T-helper 1 cell treated with Interleukin-12 subunit alpha and Interleukin-12 subunit beta and Interleukin-4 antibody, amounts not matched to agents 30 μg/mL and 1 μg/mL, for 36 hours (primary cell): Measurements from ENCODE around the gene RIMBP2.

Source experiments
- H3K27ac Mint-ChIP-seq: one replicate; pipeline ENCODE4 v1.8.0; 2021; ENCODE audit warnings: mild to moderate bottlenecking, mixed read lengths
- H3K27me3 Mint-ChIP-seq: one replicate; pipeline ENCODE4 v1.8.0; 2021; ENCODE audit warnings: low read depth, mixed read lengths
- H3K36me3 Mint-ChIP-seq: one replicate; pipeline ENCODE4 v1.8.0; 2021; ENCODE audit warnings: low read depth, mixed read lengths
- H3K4me1 Mint-ChIP-seq: one replicate; pipeline ENCODE4 v1.8.0; 2021; ENCODE audit warnings: low read depth, mixed read lengths
- H3K4me3 Mint-ChIP-seq: one replicate; pipeline ENCODE4 v1.8.0; 2021; ENCODE audit warnings: mild to moderate bottlenecking, moderate library complexity, mixed read lengths
- H3K9me3 Mint-ChIP-seq: one replicate; pipeline ENCODE4 v1.8.0; 2021; ENCODE audit warnings: mixed read lengths

The RIMBP2 gene

GRCh38 chr12:130613131-130613530, 103.0 kb downstream of the RIMBP2 start:
- H3K4me1 Mint-ChIP-seq = no peaks in the 10 kb centered on the region
- H3K4me3 Mint-ChIP-seq = no peak overlapping the region
- no peak overlapping the region for H3K27ac Mint-ChIP-seq
- H3K36me3 Mint-ChIP-seq = no peaks in the 10 kb centered on the region
- H3K27me3 Mint-ChIP-seq = no peaks in the 10 kb centered on the region
- no peaks in the 10 kb centered on the region for H3K9me3 Mint-ChIP-seq

- no peak overlapping the region for H3K27ac Mint-ChIP-seq
- H3K4me1 Mint-ChIP-seq = no peaks in the 10 kb centered on the region
- H3K27me3 Mint-ChIP-seq = no peaks in the 10 kb centered on the region
- no peaks in the 10 kb centered on the region for H3K9me3 Mint-ChIP-seq
- H3K4me3 Mint-ChIP-seq = no peak overlapping the region
- no peaks in the 10 kb centered on the region for H3K36me3 Mint-ChIP-seq
Measured at GRCh38 chr12:130611026-130611905, 104.8 kb downstream of the RIMBP2 start.

- H3K4me1 Mint-ChIP-seq = no peaks in the 10 kb centered on the region
- no peaks in the 10 kb centered on the region for H3K9me3 Mint-ChIP-seq
- no peak overlapping the region for H3K4me3 Mint-ChIP-seq
- no peak overlapping the region for H3K27ac Mint-ChIP-seq
- H3K27me3 Mint-ChIP-seq = no peaks in the 10 kb centered on the region
- H3K36me3 Mint-ChIP-seq = no peaks in the 10 kb centered on the region
Measured at GRCh38 chr12:130609966-130610365, 106.1 kb downstream of the RIMBP2 start.

DNA sequence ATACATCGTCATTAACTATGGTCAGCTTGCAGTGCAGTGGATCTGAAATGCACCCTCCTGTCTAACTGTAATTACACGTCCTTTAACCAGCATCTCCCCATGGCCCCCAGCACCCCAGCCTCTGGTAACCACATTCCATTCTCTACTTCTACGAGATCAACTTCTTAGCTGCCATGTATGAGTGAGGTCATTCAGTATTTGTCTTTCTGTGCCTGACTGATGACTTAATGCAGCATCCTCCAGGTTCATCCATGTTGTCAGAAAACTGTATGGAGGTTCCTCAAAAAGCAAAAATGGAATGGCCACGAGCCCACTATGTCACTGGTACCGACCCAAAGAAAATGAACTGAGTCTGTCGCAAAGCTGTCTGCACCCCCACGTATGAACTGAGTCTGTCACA, 107.3 kb downstream of the RIMBP2 start:
- Mint-ChIP-seq H3K27ac (no peak overlapping the region), H3K27me3 (no peaks in the 10 kb centered on the region), H3K9me3 (no peaks in the 10 kb centered on the region), H3K36me3 (no peaks in the 10 kb centered on the region), H3K4me1 (no peaks in the 10 kb centered on the region), H3K4me3 (no peak overlapping the region)

DNA sequence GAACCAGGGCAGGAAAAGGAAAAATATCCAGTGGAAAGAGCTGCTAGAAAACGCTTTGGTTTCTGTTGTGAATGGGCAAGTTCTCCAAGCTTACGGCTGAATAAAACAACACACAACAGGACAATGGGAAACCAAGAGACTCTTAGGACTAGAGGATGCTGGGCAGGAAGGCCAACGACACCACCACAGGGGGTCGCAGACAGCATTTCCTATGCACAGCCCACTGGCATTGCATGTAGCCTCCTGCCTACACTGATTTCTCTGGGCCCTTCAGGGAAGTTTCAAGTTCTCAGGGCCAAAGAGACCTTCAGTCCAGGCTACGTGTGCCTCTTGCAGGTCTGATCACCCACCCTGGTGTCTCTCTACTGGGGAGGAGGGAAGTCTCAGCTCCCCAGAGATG, 108.0 kb downstream of the RIMBP2 start:
- H3K27me3 Mint-ChIP-seq = no peaks in the 10 kb centered on the region
- H3K4me1 Mint-ChIP-seq = no peaks in the 10 kb centered on the region
- no peaks in the 10 kb centered on the region for H3K9me3 Mint-ChIP-seq
- H3K4me3 Mint-ChIP-seq = no peak overlapping the region
- H3K27ac Mint-ChIP-seq = no peak overlapping the region
- H3K36me3 Mint-ChIP-seq = no peaks in the 10 kb centered on the region

- H3K27ac Mint-ChIP-seq = no peak overlapping the region
- no peaks in the 10 kb centered on the region for H3K36me3 Mint-ChIP-seq
- H3K4me1 Mint-ChIP-seq = no peaks in the 10 kb centered on the region
- no peak overlapping the region for H3K4me3 Mint-ChIP-seq
- no peaks in the 10 kb centered on the region for H3K9me3 Mint-ChIP-seq
- H3K27me3 Mint-ChIP-seq = no peaks in the 10 kb centered on the region
Measured at GRCh38 chr12:130606231-130606630, 109.9 kb downstream of the RIMBP2 start.

DNA sequence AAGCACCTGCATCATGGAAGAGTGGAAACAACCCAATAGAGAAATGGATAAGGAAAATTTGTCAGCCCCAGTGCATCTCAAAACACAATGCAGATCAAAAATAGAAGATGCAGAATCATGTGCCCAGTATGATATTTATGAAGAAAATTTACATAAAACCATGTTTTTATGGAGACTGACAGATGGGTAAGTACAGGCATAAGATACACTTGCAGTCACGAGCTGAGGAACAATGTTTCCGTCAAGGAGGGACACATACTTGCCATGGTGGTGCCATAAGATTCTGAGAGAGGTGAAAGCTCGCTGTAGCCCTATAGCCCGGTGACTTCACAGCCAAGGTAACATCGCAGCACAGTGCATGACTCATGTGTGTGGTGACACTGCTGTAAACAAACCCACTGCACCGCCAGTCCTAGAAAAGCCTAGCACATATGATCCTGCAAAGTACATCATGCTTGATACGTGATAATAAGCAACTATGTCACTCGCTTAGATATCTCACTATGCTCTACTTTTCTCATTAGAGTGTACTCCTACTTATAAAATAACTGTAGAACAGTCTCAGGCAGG, 112.6 kb downstream of the RIMBP2 start:
- no peak overlapping the region for H3K27ac Mint-ChIP-seq
- H3K4me3 Mint-ChIP-seq = no peak overlapping the region
- H3K9me3 Mint-ChIP-seq = no peaks in the 10 kb centered on the region
- no peaks in the 10 kb centered on the region for H3K4me1 Mint-ChIP-seq
- H3K36me3 Mint-ChIP-seq = no peaks in the 10 kb centered on the region
- H3K27me3 Mint-ChIP-seq = no peaks in the 10 kb centered on the region

DNA sequence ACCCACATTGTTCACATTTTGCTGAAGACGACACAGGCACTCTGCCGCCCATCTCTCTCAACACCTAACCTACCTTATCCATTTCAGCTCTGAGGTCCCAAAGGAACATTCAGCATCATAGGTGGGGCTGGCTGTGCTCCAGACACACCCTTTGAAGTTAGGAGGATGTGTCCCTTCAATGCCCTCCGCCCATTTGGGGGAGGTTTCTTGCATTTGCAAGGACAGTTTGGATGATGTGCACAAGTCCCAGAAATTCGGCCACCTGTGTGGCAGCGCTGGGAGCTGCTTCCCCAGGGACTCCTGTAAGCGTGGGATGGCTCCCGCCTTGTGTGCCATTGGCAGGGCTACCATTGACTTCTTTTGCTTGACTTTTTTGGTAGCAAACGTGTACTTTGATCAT, 113.8 kb downstream of the RIMBP2 start:
- Mint-ChIP-seq H3K27me3 (no peaks in the 10 kb centered on the region), H3K27ac (no peak overlapping the region), H3K36me3 (no peaks in the 10 kb centered on the region), H3K9me3 (peaks cover 10% of the 10 kb centered on the region), H3K4me3 (no peak overlapping the region), H3K4me1 (no peaks in the 10 kb centered on the region)

- H3K27ac Mint-ChIP-seq = no peak overlapping the region
- H3K27me3 Mint-ChIP-seq = no peaks in the 10 kb centered on the region
- no peaks in the 10 kb centered on the region for H3K36me3 Mint-ChIP-seq
- no peaks in the 10 kb centered on the region for H3K4me1 Mint-ChIP-seq
- peaks cover 14% of the 10 kb centered on the region for H3K9me3 Mint-ChIP-seq
- H3K4me3 Mint-ChIP-seq = no peak overlapping the region
Measured at GRCh38 chr12:130601327-130601726, 114.8 kb downstream of the RIMBP2 start.

GRCh38 chr12:130596241-130596640, 119.9 kb downstream of the RIMBP2 start:
- H3K36me3 Mint-ChIP-seq = no peaks in the 10 kb centered on the region
- peaks cover 22% of the 10 kb centered on the region for H3K9me3 Mint-ChIP-seq
- H3K27ac Mint-ChIP-seq = no peak overlapping the region
- H3K4me3 Mint-ChIP-seq = no peak overlapping the region
- H3K4me1 Mint-ChIP-seq = no peaks in the 10 kb centered on the region
- no peaks in the 10 kb centered on the region for H3K27me3 Mint-ChIP-seq

GRCh38 chr12:130595566-130595965, 120.5 kb downstream of the RIMBP2 start:
- Mint-ChIP-seq H3K4me3 (no peak overlapping the region), H3K36me3 (no peaks in the 10 kb centered on the region), H3K27ac (no peak overlapping the region), H3K4me1 (no peaks in the 10 kb centered on the region), H3K9me3 (peaks cover 22% of the 10 kb centered on the region), H3K27me3 (no peaks in the 10 kb centered on the region)

GRCh38 chr12:130593056-130593455, 123.0 kb downstream of the RIMBP2 start:
- Mint-ChIP-seq H3K36me3 (no peaks in the 10 kb centered on the region), H3K9me3 (peaks cover 22% of the 10 kb centered on the region), H3K4me3 (no peak overlapping the region), H3K27me3 (no peaks in the 10 kb centered on the region), H3K4me1 (no peaks in the 10 kb centered on the region), H3K27ac (no peak overlapping the region)

DNA sequence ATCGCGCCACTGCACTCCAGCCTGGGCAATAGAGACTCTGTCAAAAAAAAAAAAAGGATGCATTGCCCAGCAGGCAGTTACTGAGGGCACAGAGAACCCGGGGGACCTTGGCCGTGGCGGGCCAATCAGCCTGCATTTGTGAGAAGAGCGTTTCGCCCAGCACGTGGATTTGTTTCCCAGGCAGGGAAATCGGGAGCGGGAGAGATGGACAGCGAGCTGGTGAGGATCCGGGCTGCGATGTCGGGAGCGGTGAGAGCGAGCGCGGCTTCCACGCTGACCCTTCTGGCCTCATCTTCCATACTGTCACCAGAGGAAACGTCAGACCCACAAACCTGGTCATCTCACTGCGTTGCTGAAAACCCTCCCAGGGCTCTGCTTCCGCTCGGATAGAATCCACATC, 123.5 kb downstream of the RIMBP2 start:
- H3K36me3 Mint-ChIP-seq = no peaks in the 10 kb centered on the region
- no peak overlapping the region for H3K4me3 Mint-ChIP-seq
- no peaks in the 10 kb centered on the region for H3K27me3 Mint-ChIP-seq
- peaks cover 21% of the 10 kb centered on the region for H3K9me3 Mint-ChIP-seq
- H3K4me1 Mint-ChIP-seq = no peaks in the 10 kb centered on the region
- H3K27ac Mint-ChIP-seq = no peak overlapping the region

DNA sequence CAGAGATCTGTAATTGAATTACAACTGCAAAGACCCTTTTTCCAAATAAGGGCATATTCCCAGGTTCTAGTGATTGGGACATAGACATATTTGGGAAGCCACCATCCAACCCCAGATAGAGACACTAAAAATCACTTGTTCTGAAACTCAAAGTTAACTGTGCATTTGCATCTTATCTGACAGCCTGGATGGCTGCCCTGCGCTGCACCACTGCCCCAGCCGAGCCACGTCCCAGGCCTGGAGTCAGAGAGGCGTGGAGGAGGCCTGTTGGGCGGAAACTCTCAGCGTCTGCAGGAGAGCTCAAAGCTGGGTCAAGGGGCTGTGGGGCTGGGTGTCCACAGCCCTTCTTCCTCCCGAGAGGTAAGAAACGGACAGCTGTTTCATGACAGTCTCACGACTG, 124.4 kb downstream of the RIMBP2 start:
- Mint-ChIP-seq H3K4me3 (no peak overlapping the region), H3K36me3 (no peaks in the 10 kb centered on the region), H3K9me3 (peaks cover 16% of the 10 kb centered on the region), H3K27ac (no peak overlapping the region), H3K4me1 (no peaks in the 10 kb centered on the region), H3K27me3 (no peaks in the 10 kb centered on the region)

DNA sequence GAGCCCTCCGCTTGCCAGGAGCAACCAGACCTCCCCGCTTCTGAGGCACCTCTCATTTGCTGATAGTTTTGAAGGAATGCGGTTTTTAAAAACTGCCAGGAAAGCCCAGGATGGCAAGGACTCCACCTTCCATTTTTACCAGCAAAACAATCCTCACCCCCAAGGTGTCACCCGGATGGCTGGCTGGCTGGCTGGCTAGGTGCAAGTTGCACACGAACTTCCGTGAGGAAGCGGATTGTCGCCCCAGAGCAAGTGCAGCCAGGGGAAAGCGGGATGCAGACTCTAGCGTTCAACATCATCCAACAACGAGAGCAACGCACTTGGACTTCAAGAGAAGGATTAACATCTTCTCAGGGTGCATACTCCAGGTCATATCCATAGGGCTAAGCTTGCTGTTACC, 125.4 kb downstream of the RIMBP2 start:
- H3K9me3 Mint-ChIP-seq = peaks cover 14% of the 10 kb centered on the region
- H3K27ac Mint-ChIP-seq = no peak overlapping the region
- H3K4me3 Mint-ChIP-seq = no peak overlapping the region
- H3K36me3 Mint-ChIP-seq = no peaks in the 10 kb centered on the region
- H3K4me1 Mint-ChIP-seq = no peaks in the 10 kb centered on the region
- H3K27me3 Mint-ChIP-seq = no peaks in the 10 kb centered on the region
